K562 (cell line): Measurements from ENCODE around the gene PLEKHA5.

Experiments
- ETV1 ChIP-seq: fragments of 450-650 bp; conservative IDR thresholded peaks from 2 replicates; pipeline ENCODE4 v1.6.1; 2016; ENCODE audit warnings: missing genetic modification characterization, control low read depth, low read depth, missing compliant biosample characterization
- FOXJ3 ChIP-seq: sonication (generic); formaldehyde crosslinking; IDR thresholded peaks from 2 replicates; pipeline ENCODE4 v1.4.0; 2020; ENCODE audit warnings: mild to moderate bottlenecking, missing genetic modification reagents
- PHF20 ChIP-seq: fragments of 450-650 bp; IDR thresholded peaks from 2 replicates; pipeline ENCODE4 v1.6.1; 2018; ENCODE audit not compliant: partially characterized antibody
- POLR2A ChIP-seq: fragments of 450-650 bp; conservative IDR thresholded peaks from 2 replicates; pipeline ENCODE4 v1.6.1; 2016
- POLR2AphosphoS2 ChIP-seq: IDR thresholded peaks from 2 replicates; pipeline ENCODE4 v1.6.1; 2012; ENCODE audit warnings: low read length, improper control_type of control experiment
- TAF1 ChIP-seq: IDR thresholded peaks from 2 replicates; pipeline ENCODE4 v1.6.1; 2011; ENCODE audit warnings: mild to moderate bottlenecking, low read length, moderate library complexity; ENCODE audit not compliant: insufficient read depth, control insufficient read depth, severe bottlenecking; ENCODE audit errors: extremely low read depth

GRCh38 chr12:19285793-19286448, 156.4 kb downstream of the PLEKHA5 start:
- no peak for TF ChIP-seq FOXJ3 (CRISPR knock-in tag)
- no peak for TF ChIP-seq TAF1
- TF ChIP-seq POLR2AphosphoS2: no peak
- TF ChIP-seq ETV1 (tag): no peak
- no peak for TF ChIP-seq POLR2A
- no peak for TF ChIP-seq PHF20
